Panc1 (cell line): ENCODE data around the gene BRINP3.
"Not testable (repeated sequence)": the region's sequence is repeated elsewhere in the genome, so short reads cannot be mapped to it uniquely, and the experiment has no call there.

Source experiments
- CTCF ChIP-seq: fragments of 450-650 bp; IDR thresholded peaks from 2 replicates; pipeline ENCODE4 v1.5.1; 2017; ENCODE audit warnings: mild to moderate bottlenecking
- POLR2AphosphoS5 ChIP-seq: IDR thresholded peaks from 2 replicates; pipeline ENCODE4 v1.6.1; 2012; ENCODE audit warnings: mild to moderate bottlenecking, low read depth, low read length, moderate library complexity

- TF ChIP-seq CTCF, POLR2AphosphoS5: not testable (repeated sequence)
Observed at GRCh38 chr1:190504539-190504938, 26.9 kb upstream of the BRINP3 start.
